GM10847 (cell line): Measurements from ENCODE around the gene ROBO1.

ENCODE experiments used
- POLR2A ChIP-seq: IDR thresholded peaks from 2 replicates; pipeline ENCODE4 v1.6.1; 2011; ENCODE audit not compliant: insufficient read length; ENCODE audit errors: extremely low read depth

Gene ROBO1

GRCh38 chr3:78641703-78642102 lies 1126.1 kb downstream of the ROBO1 start:
- TF ChIP-seq POLR2A: no peak

GRCh38 chr3:78634316-78634715 lies 1133.5 kb downstream of the ROBO1 start:
- no peak for TF ChIP-seq POLR2A

- no peak for TF ChIP-seq POLR2A
These were observed 1134.2 kb downstream of the ROBO1 start for GRCh38 chr3:78633626-78634025.

- no peak for TF ChIP-seq POLR2A
These were observed 1134.8 kb downstream of the ROBO1 start for GRCh38 chr3:78632925-78633553.

GRCh38 chr3:78629544-78629943 lies 1138.3 kb downstream of the ROBO1 start:
- no peak for TF ChIP-seq POLR2A

GRCh38 chr3:78621061-78621716 lies 1146.6 kb downstream of the ROBO1 start:
- no peak for TF ChIP-seq POLR2A

GRCh38 chr3:78614486-78614885 lies 1153.3 kb downstream of the ROBO1 start:
- TF ChIP-seq POLR2A: no peak

GRCh38 chr3:78613421-78613879 lies 1154.3 kb downstream of the ROBO1 start:
- TF ChIP-seq POLR2A: no peak

GRCh38 chr3:78611278-78611677 lies 1156.5 kb downstream of the ROBO1 start:
- TF ChIP-seq POLR2A: no peak

GRCh38 chr3:78610462-78611125 lies 1157.2 kb downstream of the ROBO1 start:
- no peak for TF ChIP-seq POLR2A

- TF ChIP-seq POLR2A: no peak
These were observed 1161.0 kb downstream of the ROBO1 start for GRCh38 chr3:78606756-78607155.

- no peak for TF ChIP-seq POLR2A
These were observed 1162.6 kb downstream of the ROBO1 start for GRCh38 chr3:78605178-78605577.

- no peak for TF ChIP-seq POLR2A
These were observed 1163.5 kb downstream of the ROBO1 start for GRCh38 chr3:78604341-78604740.

- no peak for TF ChIP-seq POLR2A
These were observed 1166.5 kb downstream of the ROBO1 start for GRCh38 chr3:78601249-78601648.

GRCh38 chr3:78589778-78590177 lies 1178.0 kb downstream of the ROBO1 start:
- no peak for TF ChIP-seq POLR2A

GRCh38 chr3:78588906-78589621 lies 1178.7 kb downstream of the ROBO1 start:
- TF ChIP-seq POLR2A: no peak

GRCh38 chr3:78580681-78581080 lies 1187.1 kb downstream of the ROBO1 start:
- no peak for TF ChIP-seq POLR2A
